Liver (tissue), 9 donors: ENCODE results near the gene SEPTIN5. TPM values are rescaled to one million over a fixed set of nuclear protein-coding genes. Genes with fewer than 3 reads are reported as not detected.

Experiments used
- DNase-seq: peaks from one replicate; pipeline ENCODE4 v3.0.0-alpha.2; 2017; ENCODE audit warnings: low spot score
- H3K27ac ChIP-seq, 2 donors: one replicate each; pipeline ENCODE4 v1.7.0; 2013; ENCODE audit warnings: inconsistent platforms in 2 of 2, low read length in 2 of 2, control low read depth in 1 of 2, low read depth in 1 of 2, mild to moderate bottlenecking in 1 of 2
- H3K27me3 ChIP-seq, 4 donors: one replicate each; pipeline versions ENCODE4 v1.6.1 to v1.7.0; 2013; ENCODE audit warnings: low read length in 3 of 4, inconsistent platforms in 1 of 4, mild to moderate bottlenecking in 1 of 4, moderate library complexity in 1 of 4; ENCODE audit not compliant: control insufficient read depth in 4 of 4, insufficient read depth in 4 of 4
- H3K36me3 ChIP-seq, 4 donors: one replicate each; pipeline versions ENCODE4 v1.6.1 to v1.7.0; 2013; ENCODE audit warnings: low read length in 3 of 4, mild to moderate bottlenecking in 3 of 4, low read depth in 1 of 4, moderate library complexity in 1 of 4; ENCODE audit not compliant: control insufficient read depth in 4 of 4, insufficient read depth in 3 of 4
- H3K4me1 ChIP-seq, 4 donors: one replicate each; pipeline versions ENCODE4 v1.6.1 to v1.7.0; 2013; ENCODE audit warnings: low read length in 3 of 4, mild to moderate bottlenecking in 3 of 4, moderate library complexity in 1 of 4; ENCODE audit not compliant: control insufficient read depth in 4 of 4, insufficient read depth in 4 of 4
- H3K4me3 ChIP-seq, 3 donors: one replicate each; pipeline versions ENCODE4 v1.6.1 to v1.7.0; 2013; ENCODE audit warnings: low read length in 3 of 3, control low read depth in 1 of 3, low read depth in 1 of 3, mild to moderate bottlenecking in 1 of 3
- H3K9ac ChIP-seq, 2 donors: one replicate each; pipeline ENCODE4 v1.7.0; 2013; ENCODE audit warnings: low read length in 2 of 2, mild to moderate bottlenecking in 2 of 2, moderate library complexity in 2 of 2, control low read depth in 1 of 2, low read depth in 1 of 2
- H3K9me3 ChIP-seq, 4 donors: one replicate each; pipeline versions ENCODE4 v1.6.1 to v1.7.0; 2013; ENCODE audit warnings: low read length in 3 of 4; ENCODE audit not compliant: control insufficient read depth in 4 of 4
- HNF4A ChIP-seq, 2 donors: conservative IDR thresholded peaks; 2 replicates each; pipeline ENCODE4 v1.6.1; 2016; ENCODE audit warnings: antibody characterized with exemption in 2 of 2, mild to moderate bottlenecking in 2 of 2
- NR2F2 ChIP-seq: IDR thresholded peaks from 2 replicates; pipeline ENCODE4 v1.6.1; 2016; ENCODE audit warnings: antibody characterized with exemption
- RXRA ChIP-seq, 2 donors: IDR thresholded peaks; 2 replicates each; pipeline ENCODE4 v1.6.1; 2017 to 2018; ENCODE audit warnings: antibody characterized with exemption in 2 of 2, mild to moderate bottlenecking in 1 of 2
- TAF1 ChIP-seq: conservative IDR thresholded peaks from 2 replicates; pipeline ENCODE4 v1.6.1; 2016; ENCODE audit warnings: antibody characterized with exemption, mild to moderate bottlenecking
- WGBS: extraction: QIAGEN DNeasy Blood & Tissue Kit; methylation state at CpG from one replicate; pipeline ENCODE4 v1.1.7; 2013; 5-methylcytosine and 5-hydroxymethylcytosine counted together
- polyA plus RNA-seq, 2 donors: library from polyadenylated mRNA; stranded (reverse) in 1 of 2; unstranded in 1 of 2; fragments of 200-250 nt in 1 of 2; fragments of >200 nt in 1 of 2; fragmentation: Nextera tagmentation in 1 of 2; extraction: Ambion mirVana in 1 of 2; gene quantifications; one replicate each; pipeline versions ENCODE4 v1.2.1 to v1.2.3, GENCODE V29; 2013 to 2015
- total RNA-seq, 2 donors: library from RNA; depleted of rRNA; stranded (reverse); fragments of >200 nt; gene quantifications; one replicate each; pipeline ENCODE4 v1.2.3, GENCODE V29; 2014
- TF ChIP-seq, protein P1 (sequence below): IDR thresholded peaks from 2 replicates; pipeline ENCODE4 v1.6.1; 2016; ENCODE audit warnings: antibody characterized with exemption
- TF ChIP-seq, protein P2 (sequence below): IDR thresholded peaks from 2 replicates; pipeline ENCODE4 v1.6.1; 2016; ENCODE audit warnings: antibody characterized with exemption, mild to moderate bottlenecking
- TF ChIP-seq, protein P3 (sequence below): IDR thresholded peaks from 2 replicates; pipeline ENCODE4 v1.6.1; 2016; ENCODE audit warnings: antibody characterized with exemption
- TF ChIP-seq, protein P4 (sequence below): IDR thresholded peaks from 2 replicates; pipeline ENCODE4 v1.6.1; 2016; ENCODE audit warnings: antibody characterized with exemption
- donor health status: healthy.
- donor health status: healthy.
- donor health status: healthy.
- donor health status: healthy.
- donor health status: healthy.

Gene SEPTIN5
- total and polyA plus RNA-seq, 4 donors = 0.26 to 3.5 (median 2.8) TPM

DNA sequence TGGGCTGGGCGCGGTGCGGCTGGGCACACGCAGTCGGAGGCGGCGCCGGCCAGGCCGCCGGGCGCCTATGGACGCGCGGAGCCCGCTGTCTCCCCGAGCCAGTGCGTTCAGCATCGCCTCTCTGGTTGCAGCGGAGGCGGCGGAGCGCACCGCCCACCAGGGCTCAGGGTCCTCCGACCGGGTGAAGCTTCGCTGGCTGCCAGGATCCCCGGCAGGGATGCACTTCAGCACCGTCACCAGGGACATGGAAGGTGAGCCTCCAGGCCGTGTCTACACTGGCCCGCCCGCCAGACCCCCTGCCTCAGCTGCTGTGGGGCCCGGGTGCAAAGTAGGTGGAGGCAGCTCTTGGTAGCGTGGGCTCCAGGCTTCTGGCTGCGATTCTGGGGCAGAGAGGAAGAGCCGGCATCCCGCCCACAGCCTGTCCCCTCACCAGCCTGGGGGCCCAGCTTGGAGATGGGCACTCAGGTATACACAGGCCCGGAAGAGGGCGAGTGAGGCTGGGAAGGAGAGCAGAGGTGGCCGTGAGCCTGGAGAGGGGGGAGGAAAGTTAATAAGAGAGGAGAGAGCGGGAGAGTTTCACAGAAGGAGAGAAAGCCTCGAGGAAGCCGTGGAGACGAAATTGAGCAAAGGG is 45.2 kb downstream of the SEPTIN5 start (continued):
- TF ChIP-seq, protein P1, sequence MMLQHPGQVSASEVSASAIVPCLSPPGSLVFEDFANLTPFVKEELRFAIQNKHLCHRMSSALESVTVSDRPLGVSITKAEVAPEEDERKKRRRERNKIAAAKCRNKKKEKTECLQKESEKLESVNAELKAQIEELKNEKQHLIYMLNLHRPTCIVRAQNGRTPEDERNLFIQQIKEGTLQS = no peak

DNA sequence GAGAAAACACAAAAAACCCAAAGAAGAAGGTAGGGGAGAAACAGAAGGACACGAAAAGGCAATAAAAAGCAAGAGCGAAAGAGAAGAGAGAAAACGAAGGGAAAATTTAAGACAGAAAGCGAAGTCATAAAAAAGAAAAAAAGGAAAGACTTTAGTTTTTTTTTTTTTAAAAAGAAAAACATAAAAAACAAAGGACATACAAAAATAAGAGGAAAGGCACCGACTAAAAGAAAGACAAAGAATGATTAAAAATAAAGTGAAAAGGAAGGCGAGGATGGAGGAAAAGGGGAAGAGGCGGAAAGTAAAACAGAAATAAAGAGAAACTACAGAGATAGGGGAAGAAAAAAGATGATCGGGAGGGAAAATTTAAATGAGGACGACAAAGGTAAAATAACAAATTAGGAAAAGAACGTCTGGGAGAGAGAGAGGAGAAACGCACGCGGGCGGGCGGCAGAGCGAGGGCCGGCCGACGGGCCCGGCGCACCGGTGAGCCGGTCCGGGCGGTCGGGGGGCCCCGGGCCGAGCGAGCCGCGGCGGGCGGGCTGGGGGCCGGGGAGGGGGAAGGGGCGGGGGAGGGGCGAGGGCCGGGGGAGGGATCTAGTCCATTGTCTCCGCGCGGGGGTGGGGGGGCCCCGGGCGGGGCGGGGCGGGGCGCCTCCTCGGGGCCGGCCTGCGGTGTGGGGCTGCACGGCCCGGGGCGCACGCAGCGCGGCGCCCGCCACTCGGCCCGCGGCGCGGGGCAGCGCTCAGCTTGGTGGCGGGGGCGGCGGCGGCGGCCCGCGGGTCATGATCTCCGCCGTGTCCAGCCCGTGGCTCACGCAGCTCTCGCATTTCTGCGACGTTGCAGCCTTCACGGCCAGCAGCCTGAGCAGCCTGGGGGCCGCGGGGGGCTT is 46.0 kb downstream of the SEPTIN5 start, which contains the start of gene TBX1:
Gene TBX1 (plus strand): TSS at position 721 of the 893 bp plus-strand sequence. CDS start 66 bp downstream, at position 787.
- H3K9ac ChIP-seq = no peak within 1 kb of the TSS

More for the DNA sequence above, 46.0 kb downstream of the SEPTIN5 start, which contains the start of gene TBX1:
- no peak within 1 kb of the TSS for H3K27ac ChIP-seq
- DNase-seq = no peak
- 5% methylated on average over 72 of the region's 79 CpGs for WGBS
- no peaks in the 10 kb centered on the region for H3K9me3 ChIP-seq
- no peaks in the 10 kb centered on the region for H3K36me3 ChIP-seq
- peaks cover 8 to 31% (median 13%) of the 10 kb centered on the region in 4 donors for H3K4me1 ChIP-seq
- peak within 1 kb of the TSS in 1 of 3 donors; percentile 48 for H3K4me3 ChIP-seq
- H3K27me3 ChIP-seq = peaks cover 3 to 15% (median 7%) of the 10 kb centered on the region in 4 donors
- TF ChIP-seq NR2F2 (no peak), HNF4A (conservative IDR thresholded peaks at IDR 0.05) (no peak), RXRA (IDR thresholded peaks at IDR 0.05) (no peak), TAF1 (no peak)
- TF ChIP-seq, protein P2, sequence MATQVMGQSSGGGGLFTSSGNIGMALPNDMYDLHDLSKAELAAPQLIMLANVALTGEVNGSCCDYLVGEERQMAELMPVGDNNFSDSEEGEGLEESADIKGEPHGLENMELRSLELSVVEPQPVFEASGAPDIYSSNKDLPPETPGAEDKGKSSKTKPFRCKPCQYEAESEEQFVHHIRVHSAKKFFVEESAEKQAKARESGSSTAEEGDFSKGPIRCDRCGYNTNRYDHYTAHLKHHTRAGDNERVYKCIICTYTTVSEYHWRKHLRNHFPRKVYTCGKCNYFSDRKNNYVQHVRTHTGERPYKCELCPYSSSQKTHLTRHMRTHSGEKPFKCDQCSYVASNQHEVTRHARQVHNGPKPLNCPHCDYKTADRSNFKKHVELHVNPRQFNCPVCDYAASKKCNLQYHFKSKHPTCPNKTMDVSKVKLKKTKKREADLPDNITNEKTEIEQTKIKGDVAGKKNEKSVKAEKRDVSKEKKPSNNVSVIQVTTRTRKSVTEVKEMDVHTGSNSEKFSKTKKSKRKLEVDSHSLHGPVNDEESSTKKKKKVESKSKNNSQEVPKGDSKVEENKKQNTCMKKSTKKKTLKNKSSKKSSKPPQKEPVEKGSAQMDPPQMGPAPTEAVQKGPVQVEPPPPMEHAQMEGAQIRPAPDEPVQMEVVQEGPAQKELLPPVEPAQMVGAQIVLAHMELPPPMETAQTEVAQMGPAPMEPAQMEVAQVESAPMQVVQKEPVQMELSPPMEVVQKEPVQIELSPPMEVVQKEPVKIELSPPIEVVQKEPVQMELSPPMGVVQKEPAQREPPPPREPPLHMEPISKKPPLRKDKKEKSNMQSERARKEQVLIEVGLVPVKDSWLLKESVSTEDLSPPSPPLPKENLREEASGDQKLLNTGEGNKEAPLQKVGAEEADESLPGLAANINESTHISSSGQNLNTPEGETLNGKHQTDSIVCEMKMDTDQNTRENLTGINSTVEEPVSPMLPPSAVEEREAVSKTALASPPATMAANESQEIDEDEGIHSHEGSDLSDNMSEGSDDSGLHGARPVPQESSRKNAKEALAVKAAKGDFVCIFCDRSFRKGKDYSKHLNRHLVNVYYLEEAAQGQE = no peak
- TF ChIP-seq, protein P3, sequence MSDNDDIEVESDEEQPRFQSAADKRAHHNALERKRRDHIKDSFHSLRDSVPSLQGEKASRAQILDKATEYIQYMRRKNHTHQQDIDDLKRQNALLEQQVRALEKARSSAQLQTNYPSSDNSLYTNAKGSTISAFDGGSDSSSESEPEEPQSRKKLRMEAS = no peak
- TF ChIP-seq, protein P4, sequence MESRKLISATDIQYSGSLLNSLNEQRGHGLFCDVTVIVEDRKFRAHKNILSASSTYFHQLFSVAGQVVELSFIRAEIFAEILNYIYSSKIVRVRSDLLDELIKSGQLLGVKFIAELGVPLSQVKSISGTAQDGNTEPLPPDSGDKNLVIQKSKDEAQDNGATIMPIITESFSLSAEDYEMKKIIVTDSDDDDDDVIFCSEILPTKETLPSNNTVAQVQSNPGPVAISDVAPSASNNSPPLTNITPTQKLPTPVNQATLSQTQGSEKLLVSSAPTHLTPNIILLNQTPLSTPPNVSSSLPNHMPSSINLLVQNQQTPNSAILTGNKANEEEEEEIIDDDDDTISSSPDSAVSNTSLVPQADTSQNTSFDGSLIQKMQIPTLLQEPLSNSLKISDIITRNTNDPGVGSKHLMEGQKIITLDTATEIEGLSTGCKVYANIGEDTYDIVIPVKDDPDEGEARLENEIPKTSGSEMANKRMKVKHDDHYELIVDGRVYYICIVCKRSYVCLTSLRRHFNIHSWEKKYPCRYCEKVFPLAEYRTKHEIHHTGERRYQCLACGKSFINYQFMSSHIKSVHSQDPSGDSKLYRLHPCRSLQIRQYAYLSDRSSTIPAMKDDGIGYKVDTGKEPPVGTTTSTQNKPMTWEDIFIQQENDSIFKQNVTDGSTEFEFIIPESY = no peak
